ENCODE results near the gene ADPRHL1.
"Not testable (repeated sequence)": the region's sequence is repeated elsewhere in the genome, so short reads cannot be mapped to it uniquely, and the experiment has no call there.

ADPRHL1 gene

GRCh38 chr13:113437408-113438010 is 15.8 kb downstream of the ADPRHL1 start:
- Histone ChIP-seq H2AFZ (ENCODE audit: low read length) (no peak overlapping the region), H3K9me2 (replicated peaks; ENCODE audit: low read depth, low read length) (no peaks in the 10 kb centered on the region), H4K20me1 (ENCODE audit: insufficient read depth, low read length, poor library complexity, severe bottlenecking) (no peaks in the 10 kb centered on the region), H3F3A (ENCODE audit: low read depth) (no peaks in the 10 kb centered on the region), H3K9ac (ENCODE audit: low read depth, low read length, poor library complexity, severe bottlenecking) (no peak overlapping the region), H3K4me2 (ENCODE audit: low read depth, low read length, poor library complexity, severe bottlenecking) (no peak overlapping the region), H3K4me3 (ENCODE audit: low read length, poor library complexity, severe bottlenecking) (no peak overlapping the region), H3K9me3 (ENCODE audit: insufficient read depth, low read depth, low read length) (no peaks in the 10 kb centered on the region), H3K27me3 (ENCODE audit: insufficient read depth, low read length, poor library complexity, severe bottlenecking) (no peaks in the 10 kb centered on the region), H3K4me1 (ENCODE audit: insufficient read depth, low read length, poor library complexity, severe bottlenecking) (no peaks in the 10 kb centered on the region), H3K79me2 (ENCODE audit: insufficient read depth, low read length) (no peaks in the 10 kb centered on the region), H3K36me3 (ENCODE audit: insufficient read depth, low read length) (no peaks in the 10 kb centered on the region)
- TF ChIP-seq EZH2phosphoT487 (IDR thresholded peaks at IDR 0.05; ENCODE audit: borderline replicate concordance) (no peak), CTCF (conservative IDR thresholded peaks at IDR 0.05; ENCODE audit: low read length) (no peak)

GRCh38 chr13:113436866-113437265 is 16.4 kb downstream of the ADPRHL1 start:
- H3K9ac ChIP-seq (ENCODE audit: low read depth, low read length, poor library complexity, severe bottlenecking); H3K4me1 ChIP-seq (ENCODE audit: insufficient read depth, low read length, poor library complexity, severe bottlenecking); H3F3A ChIP-seq (ENCODE audit: low read depth); H3K27me3 ChIP-seq (ENCODE audit: insufficient read depth, low read length, poor library complexity, severe bottlenecking); H3K9me2 ChIP-seq (replicated peaks; ENCODE audit: low read depth, low read length); H3K4me3 ChIP-seq (ENCODE audit: low read length, poor library complexity, severe bottlenecking); H3K79me2 ChIP-seq (ENCODE audit: insufficient read depth, low read length); H2AFZ ChIP-seq (ENCODE audit: low read length); H3K9me3 ChIP-seq (ENCODE audit: insufficient read depth, low read depth, low read length); H3K4me2 ChIP-seq (ENCODE audit: low read depth, low read length, poor library complexity, severe bottlenecking); H4K20me1 ChIP-seq (ENCODE audit: insufficient read depth, low read length, poor library complexity, severe bottlenecking); H3K36me3 ChIP-seq (ENCODE audit: insufficient read depth, low read length): not testable (repeated sequence)

- H3K9ac ChIP-seq (ENCODE audit: low read depth, low read length, poor library complexity, severe bottlenecking); H3K27me3 ChIP-seq (ENCODE audit: insufficient read depth, low read length, poor library complexity, severe bottlenecking); H3K4me3 ChIP-seq (ENCODE audit: low read length, poor library complexity, severe bottlenecking); H3K4me2 ChIP-seq (ENCODE audit: low read depth, low read length, poor library complexity, severe bottlenecking); H3F3A ChIP-seq (ENCODE audit: low read depth); H3K36me3 ChIP-seq (ENCODE audit: insufficient read depth, low read length); H3K79me2 ChIP-seq (ENCODE audit: insufficient read depth, low read length); H3K9me2 ChIP-seq (replicated peaks; ENCODE audit: low read depth, low read length); H2AFZ ChIP-seq (ENCODE audit: low read length); H3K9me3 ChIP-seq (ENCODE audit: insufficient read depth, low read depth, low read length); H4K20me1 ChIP-seq (ENCODE audit: insufficient read depth, low read length, poor library complexity, severe bottlenecking); H3K4me1 ChIP-seq (ENCODE audit: insufficient read depth, low read length, poor library complexity, severe bottlenecking): not testable (repeated sequence)
Observed at GRCh38 chr13:113435907-113436306, 17.4 kb downstream of the ADPRHL1 start.

- H3K4me1 ChIP-seq (ENCODE audit: insufficient read depth, low read length, poor library complexity, severe bottlenecking), result no peaks in the 10 kb centered on the region
- no peak overlapping the region for H3K9ac ChIP-seq (ENCODE audit: low read depth, low read length, poor library complexity, severe bottlenecking)
- H3K9me3 ChIP-seq (ENCODE audit: insufficient read depth, low read depth, low read length), result no peaks in the 10 kb centered on the region
- H3F3A ChIP-seq (ENCODE audit: low read depth), result no peaks in the 10 kb centered on the region
- no peak overlapping the region for H2AFZ ChIP-seq (ENCODE audit: low read length)
- H3K27me3 ChIP-seq (ENCODE audit: insufficient read depth, low read length, poor library complexity, severe bottlenecking), result no peaks in the 10 kb centered on the region
- H3K4me3 ChIP-seq (ENCODE audit: low read length, poor library complexity, severe bottlenecking), result no peak overlapping the region
- TF ChIP-seq EZH2phosphoT487 (IDR thresholded peaks at IDR 0.05; ENCODE audit: borderline replicate concordance) (no peak), CTCF (conservative IDR thresholded peaks at IDR 0.05; ENCODE audit: low read length) (no peak)
- no peaks in the 10 kb centered on the region for H3K36me3 ChIP-seq (ENCODE audit: insufficient read depth, low read length)
- H4K20me1 ChIP-seq (ENCODE audit: insufficient read depth, low read length, poor library complexity, severe bottlenecking), result no peaks in the 10 kb centered on the region
- no peaks in the 10 kb centered on the region for H3K79me2 ChIP-seq (ENCODE audit: insufficient read depth, low read length)
- no peaks in the 10 kb centered on the region for H3K9me2 ChIP-seq (replicated peaks; ENCODE audit: low read depth, low read length)
- no peak overlapping the region for H3K4me2 ChIP-seq (ENCODE audit: low read depth, low read length, poor library complexity, severe bottlenecking)
Observed at GRCh38 chr13:113433391-113433916, 19.8 kb downstream of the ADPRHL1 start.

Data from Loucy (cell line).